Esophagus muscularis mucosa (tissue), 4 donors: ENCODE data around the gene NOCT. TPM values are rescaled to one million over a fixed set of nuclear protein-coding genes. Genes with fewer than 3 reads are reported as not detected.

Experiments used
- DNase-seq: peaks from one replicate; pipeline ENCODE4 v3.0.0-alpha.2; 2017; ENCODE audit errors: extremely low spot score
- H3K27ac ChIP-seq, 4 donors: fragments of 200-600 bp; sonication (generic); replicated peaks in 1 of 4; 1 replicate in 3 of 4; 2 replicates in 1 of 4; pipeline ENCODE4 v1.5.1; 2016 to 2019; ENCODE audit warnings: mild to moderate bottlenecking in 1 of 4
- H3K27me3 ChIP-seq, 4 donors: fragments of 200-600 bp; sonication (generic); one replicate each; pipeline versions ENCODE4 v1.5.1 to v1.6.0; 2016 to 2019
- H3K36me3 ChIP-seq, 4 donors: fragments of 200-600 bp; sonication (generic); one replicate each; pipeline ENCODE4 v1.5.1; 2016 to 2019
- H3K4me1 ChIP-seq, 4 donors: fragments of 200-600 bp; sonication (generic); one replicate each; pipeline ENCODE4 v1.5.1; 2016 to 2019
- H3K4me3 ChIP-seq, 4 donors: fragments of 200-600 bp; sonication (generic); 1 replicate in 2 of 4; 2 replicates in 2 of 4; pipeline ENCODE4 v1.5.1; 2016 to 2019; ENCODE audit warnings: mild to moderate bottlenecking in 4 of 4, moderate library complexity in 1 of 4
- H3K9me3 ChIP-seq, 4 donors: fragments of 200-600 bp; sonication (generic); 1 replicate in 3 of 4; 2 replicates in 1 of 4; pipeline ENCODE4 v1.5.1; 2016 to 2019
- CTCF ChIP-seq, 3 experiments: fragments of 200-600 bp in 2 of 3; fragments of 450-650 bp in 1 of 3; sonication (generic) in 2 of 3; IDR thresholded peaks; one replicate each; pipeline ENCODE4 v1.5.1; 2017 to 2019; ENCODE audit warnings: antibody characterized with exemption in 3 of 3, mild to moderate bottlenecking in 2 of 3, moderate library complexity in 1 of 3
- EP300 ChIP-seq: sonication (generic); formaldehyde crosslinking; IDR thresholded peaks from one replicate; pipeline ENCODE4 v1.6.1; 2017; ENCODE audit warnings: antibody characterized with exemption
- POLR2A ChIP-seq: fragments of 450-650 bp; IDR thresholded peaks from one replicate; pipeline ENCODE4 v1.6.1; 2017; ENCODE audit warnings: antibody characterized with exemption, moderate library complexity, mild to moderate bottlenecking, low read depth
- POLR2AphosphoS5 ChIP-seq, 2 donors: sonication (generic); formaldehyde crosslinking; IDR thresholded peaks; one replicate each; pipeline ENCODE4 v1.6.1; 2017; ENCODE audit warnings: antibody characterized with exemption in 2 of 2
- WGBS: methylation state at CpG from one replicate; pipeline ENCODE4 v1.1.5; 2018; 5-methylcytosine and 5-hydroxymethylcytosine counted together
- intact Hi-C: fragments of 100-400 bp; cut with DNase I; formaldehyde crosslinking; loops from one replicate; pipeline ENCODE4 v1.15.1; 2023
- total RNA-seq, 4 donors: library from RNA; depleted of rRNA; stranded (reverse); fragments of >200 nt; gene quantifications; one replicate each; pipeline versions ENCODE4 v1.1.0 to v1.2.1, GENCODE V29; 2016

NOCT gene
- total RNA-seq, 4 donors from 2014 or later, result 1.7 to 7.0 (median 2.1) TPM

GRCh38 chr4:139014371-139015268 lies 961 bp upstream of the NOCT start:
- WGBS, result 23% methylated on average over 9 of the region's 9 CpGs
- DNase-seq, result no peak

GRCh38 chr4:139015948-139016471 lies 429 bp downstream of the NOCT start:
- Histone ChIP-seq H3K27ac (peak overlapping the region; percentile 90 to 95 (median 90)), H3K4me3 (peak overlapping the region; percentile 71 to 90 (median 83)), H3K36me3 (no peaks in the 10 kb centered on the region), H3K4me1 (peaks cover 19 to 38% (median 31%) of the 10 kb centered on the region in 4 donors), H3K27me3 (no peaks in the 10 kb centered on the region), H3K9me3 (no peaks in the 10 kb centered on the region)
- DNase-seq, result no peak
- WGBS, result 0% methylated on average over 17 of the region's 55 CpGs
- TF ChIP-seq POLR2AphosphoS5 (IDR thresholded peaks at IDR 0.05) (no peak), CTCF (IDR thresholded peaks at IDR 0.05) (peak in 1 of 3 experiments; percentile 5)
- intact Hi-C loops, result loop anchor here (5.0 kb wide), 1 partner anchor 286 kb away; the partner anchor contains the start of genes NAA15 and NDUFC1

More at GRCh38 chr4:139014371-139015268, 961 bp upstream of the NOCT start:
- H3K27me3 ChIP-seq, result no peaks in the 10 kb centered on the region
- peaks cover 19 to 38% (median 31%) of the 10 kb centered on the region in 4 donors for H3K4me1 ChIP-seq
- H3K9me3 ChIP-seq, result no peaks in the 10 kb centered on the region
- peak in 1 of 2 donors; percentile 44 for TF ChIP-seq POLR2AphosphoS5 (IDR thresholded peaks at IDR 0.05)
- TF ChIP-seq POLR2A, result no peak
- H3K4me3 ChIP-seq, result peak overlapping the region; percentile 71 to 90 (median 83)
- intact Hi-C loops, result loop anchor here (5.0 kb wide), 1 partner anchor 288 kb away; the partner anchor contains the start of genes NAA15 and NDUFC1
- H3K27ac ChIP-seq, result peak overlapping the region; percentile 90 to 95 (median 90)
- H3K36me3 ChIP-seq, result no peaks in the 10 kb centered on the region

- H3K4me1 ChIP-seq, result peaks cover 19 to 38% (median 31%) of the 10 kb centered on the region in 4 donors
- DNase-seq, result no peak
- TF ChIP-seq EP300 (no peak), POLR2A (no peak), POLR2AphosphoS5 (IDR thresholded peaks at IDR 0.05) (no peak), CTCF (IDR thresholded peaks at IDR 0.05) (no peak)
- no peaks in the 10 kb centered on the region for H3K9me3 ChIP-seq
- WGBS, result 69% methylated on average over 3 of the region's 3 CpGs
- no peaks in the 10 kb centered on the region for H3K27me3 ChIP-seq
- intact Hi-C loops, result loop anchor here (5.0 kb wide), 1 partner anchor 284 kb away; the partner anchor contains the start of genes NAA15 and NDUFC1
- H3K36me3 ChIP-seq, result no peaks in the 10 kb centered on the region
- H3K4me3 ChIP-seq, result no peak overlapping the region
- H3K27ac ChIP-seq, result no peak overlapping the region
These were observed 2.3 kb downstream of the NOCT start for GRCh38 chr4:139017861-139018260.

- Histone ChIP-seq H3K27ac (no peak overlapping the region), H3K9me3 (no peaks in the 10 kb centered on the region), H3K4me1 (peaks cover 19 to 38% (median 31%) of the 10 kb centered on the region in 4 donors), H3K27me3 (no peaks in the 10 kb centered on the region), H3K4me3 (no peak overlapping the region), H3K36me3 (no peaks in the 10 kb centered on the region)
- TF ChIP-seq POLR2A (no peak), POLR2AphosphoS5 (IDR thresholded peaks at IDR 0.05) (no peak), EP300 (no peak), CTCF (IDR thresholded peaks at IDR 0.05) (no peak)
- intact Hi-C loops, result loop anchor here (5.0 kb wide), 1 partner anchor 284 kb away; the partner anchor contains the start of genes NAA15 and NDUFC1
- no peak for DNase-seq
These were observed 2.9 kb downstream of the NOCT start for GRCh38 chr4:139018501-139018900.
